ENCODE results near the gene OR13C5. TPM values are rescaled to one million over a fixed set of nuclear protein-coding genes. Genes with fewer than 3 reads are reported as not detected.
"Not testable (repeated sequence)": the region's sequence is repeated elsewhere in the genome, so short reads cannot be mapped to it uniquely, and the experiment has no call there.

OR13C5 gene
- total and polyA plus RNA-seq, 2 experiments from 2014 or later = not detected

- H3K27me3 ChIP-seq (ENCODE audit: insufficient read depth) = no peaks in the 10 kb centered on the region
- Mint-ChIP-seq H3K36me3 (ENCODE audit: low read depth) (no peaks in the 10 kb centered on the region), H3K9me3 (no peaks in the 10 kb centered on the region), H3K4me3 (no peak overlapping the region), H3K27ac (no peak overlapping the region), H3K27me3 (ENCODE audit: insufficient read depth, low read depth, poor library complexity) (no peaks in the 10 kb centered on the region), H3K4me1 (no peaks in the 10 kb centered on the region)
- no peaks in the 10 kb centered on the region for H3K4me1 ChIP-seq (ENCODE audit: insufficient read depth)
- ATAC-seq = no peak
- no peak for DNase-seq (ENCODE audit: low spot score)
- no peak overlapping the region for H3K4me3 ChIP-seq
- H3K4me2 ChIP-seq = no peak overlapping the region
- no peaks in the 10 kb centered on the region for H3K36me3 ChIP-seq (ENCODE audit: insufficient read depth)
- no peak overlapping the region for H2AFZ ChIP-seq
- no peaks in the 10 kb centered on the region for H4K20me1 ChIP-seq (replicated peaks; ENCODE audit: insufficient read depth)
- no peak for TF ChIP-seq EZH2phosphoT487 (IDR thresholded peaks at IDR 0.05; ENCODE audit: unreplicated experiment)
- TF ChIP-seq CREB1 (CRISPR knock-in tag; IDR thresholded peaks at IDR 0.05; ENCODE audit: low read depth) = no peak
- TF ChIP-seq ZNF331 (CRISPR knock-in tag; IDR thresholded peaks at IDR 0.05; ENCODE audit: low read depth) = no peak
- no peak for TF ChIP-seq NANOG (IDR thresholded peaks at IDR 0.05; ENCODE audit: borderline replicate concordance)
- TF ChIP-seq POLR2AphosphoS5 (IDR thresholded peaks at IDR 0.05; ENCODE audit: low read depth) = no peak
- no peak for TF ChIP-seq EZH2 (IDR thresholded peaks at IDR 0.05; ENCODE audit: low read depth, unreplicated experiment)
- no peaks in the 10 kb centered on the region for H3K9me2 ChIP-seq (ENCODE audit: insufficient read depth)
- H3F3A ChIP-seq (replicated peaks; ENCODE audit: low read depth) = no peaks in the 10 kb centered on the region
- no peaks in the 10 kb centered on the region for H3K79me2 ChIP-seq (replicated peaks; ENCODE audit: insufficient read depth)
- H3K27ac ChIP-seq (ENCODE audit: low read depth) = no peak overlapping the region
Observed at GRCh38 chr9:104604801-104605200, 5.6 kb upstream of the OR13C5 start.

- not testable (repeated sequence) for H3K27me3 ChIP-seq (ENCODE audit: insufficient read depth); H3K36me3 ChIP-seq (ENCODE audit: insufficient read depth); H3K27ac Mint-ChIP-seq; H3K79me2 ChIP-seq (replicated peaks; ENCODE audit: insufficient read depth); ATAC-seq; H3K27ac ChIP-seq (ENCODE audit: low read depth); H3K9me2 ChIP-seq (ENCODE audit: insufficient read depth); H3K36me3 Mint-ChIP-seq (ENCODE audit: low read depth); H2AFZ ChIP-seq; H3F3A ChIP-seq (replicated peaks; ENCODE audit: low read depth); DNase-seq (ENCODE audit: low spot score); H3K4me3 Mint-ChIP-seq; H3K4me2 ChIP-seq; H3K4me3 ChIP-seq; H4K20me1 ChIP-seq (replicated peaks; ENCODE audit: insufficient read depth); H3K4me1 Mint-ChIP-seq; H3K9me3 Mint-ChIP-seq; H3K27me3 Mint-ChIP-seq (ENCODE audit: insufficient read depth, low read depth, poor library complexity); H3K4me1 ChIP-seq (ENCODE audit: insufficient read depth)
Observed at GRCh38 chr9:104598749-104599148, 464 bp downstream of the OR13C5 start.

- no peaks in the 10 kb centered on the region for H3K79me2 ChIP-seq (replicated peaks; ENCODE audit: insufficient read depth)
- no peaks in the 10 kb centered on the region for H3K36me3 ChIP-seq (ENCODE audit: insufficient read depth)
- H3F3A ChIP-seq (replicated peaks; ENCODE audit: low read depth) = no peaks in the 10 kb centered on the region
- H3K9me3 Mint-ChIP-seq = peaks cover 6% of the 10 kb centered on the region
- H3K27ac ChIP-seq (ENCODE audit: low read depth) = no peak overlapping the region
- H3K4me3 Mint-ChIP-seq = no peak overlapping the region
- no peak overlapping the region for H3K4me2 ChIP-seq
- no peak overlapping the region for H3K27ac Mint-ChIP-seq
- no peaks in the 10 kb centered on the region for H3K27me3 Mint-ChIP-seq (ENCODE audit: insufficient read depth, low read depth, poor library complexity)
- ATAC-seq = no peak
- no peak overlapping the region for H2AFZ ChIP-seq
- DNase-seq (ENCODE audit: low spot score) = no peak
- no peaks in the 10 kb centered on the region for H3K27me3 ChIP-seq (ENCODE audit: insufficient read depth)
- no peaks in the 10 kb centered on the region for H4K20me1 ChIP-seq (replicated peaks; ENCODE audit: insufficient read depth)
- H3K36me3 Mint-ChIP-seq (ENCODE audit: low read depth) = no peaks in the 10 kb centered on the region
- H3K9me2 ChIP-seq (ENCODE audit: insufficient read depth) = 0 out of 2 replicates have a peak, but pooled peaks cover 4% of the 10 kb centered on the region
- no peak overlapping the region for H3K4me3 ChIP-seq
- no peaks in the 10 kb centered on the region for H3K4me1 Mint-ChIP-seq
- H3K4me1 ChIP-seq (ENCODE audit: insufficient read depth) = no peaks in the 10 kb centered on the region
- no peak for TF ChIP-seq CREB1 (CRISPR knock-in tag; IDR thresholded peaks at IDR 0.05; ENCODE audit: low read depth)
- no peak for TF ChIP-seq REST (IDR thresholded peaks at IDR 0.05; ENCODE audit: unreplicated experiment)
- no peak for TF ChIP-seq STAT1 (IDR thresholded peaks at IDR 0.05; ENCODE audit: unreplicated experiment)
- TF ChIP-seq EZH2 (IDR thresholded peaks at IDR 0.05; ENCODE audit: low read depth, unreplicated experiment) = no peak
- no peak for TF ChIP-seq ETS1 (IDR thresholded peaks at IDR 0.05)
- TF ChIP-seq ZNF331 (CRISPR knock-in tag; IDR thresholded peaks at IDR 0.05; ENCODE audit: low read depth) = no peak
- TF ChIP-seq EZH2phosphoT487 (IDR thresholded peaks at IDR 0.05; ENCODE audit: unreplicated experiment) = no peak
- TF ChIP-seq ZNF114 (CRISPR knock-in tag; IDR thresholded peaks at IDR 0.05) = no peak
Observed at GRCh38 chr9:104589626-104590025, 9.6 kb downstream of the OR13C5 start.

Data from GM23338 (cell line).